IPS-20b (cell line): Measurements from ENCODE around the gene MYOM1.

Experiments
- H3K27ac ChIP-seq: one replicate; pipeline ENCODE4 v1.5.1; 2013; ENCODE audit warnings: low read length
- H3K27me3 ChIP-seq: 2 replicates; pipeline ENCODE4 v1.6.1; 2013; ENCODE audit warnings: mild to moderate bottlenecking, low read length, inconsistent platforms; ENCODE audit not compliant: insufficient read depth
- H3K36me3 ChIP-seq: 2 replicates; pipeline ENCODE4 v1.6.1; 2013; ENCODE audit warnings: low read depth, mild to moderate bottlenecking, inconsistent platforms, low read length, moderate library complexity; ENCODE audit not compliant: insufficient read depth
- H3K4me1 ChIP-seq: 2 replicates; pipeline ENCODE4 v1.6.1; 2013; ENCODE audit warnings: mild to moderate bottlenecking, control low read depth, inconsistent platforms, low read length, moderate library complexity; ENCODE audit not compliant: insufficient read depth
- H3K4me3 ChIP-seq: 2 replicates; pipeline ENCODE4 v1.5.1; 2013; ENCODE audit warnings: mild to moderate bottlenecking, low read length, inconsistent platforms
- H3K9ac ChIP-seq: 2 replicates; pipeline ENCODE4 v1.6.1; 2013; ENCODE audit warnings: low read depth, mild to moderate bottlenecking, inconsistent platforms, low read length, moderate library complexity
- H3K9me3 ChIP-seq: 2 replicates; pipeline ENCODE4 v1.6.1; 2013; ENCODE audit warnings: mild to moderate bottlenecking, low read depth, low read length, inconsistent platforms; ENCODE audit not compliant: insufficient read depth

The MYOM1 gene

DNA sequence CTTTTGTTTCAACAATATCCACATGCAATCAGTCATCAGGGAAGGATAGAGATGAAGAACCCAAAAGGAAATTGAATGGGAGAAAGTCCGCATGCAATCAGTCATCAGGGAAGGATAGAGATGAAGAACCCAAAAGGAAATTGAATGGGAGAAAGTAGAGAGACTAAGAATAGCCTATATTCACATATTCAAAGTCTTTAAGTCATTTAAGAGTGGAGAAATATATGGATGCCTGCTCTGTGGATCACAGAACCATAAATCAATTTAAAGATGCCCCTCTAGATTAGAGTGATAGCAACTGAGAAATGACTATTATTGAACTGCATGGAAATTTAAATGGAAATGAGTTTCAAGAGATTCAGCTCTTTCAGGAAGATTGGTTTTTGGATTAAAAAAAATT lies 116.8 kb downstream of the MYOM1 start:
- no peak overlapping the region for H3K27ac ChIP-seq
- no peaks in the 10 kb centered on the region for H3K9me3 ChIP-seq
- no peaks in the 10 kb centered on the region for H3K36me3 ChIP-seq
- no peaks in the 10 kb centered on the region for H3K27me3 ChIP-seq
- H3K4me3 ChIP-seq: no peak overlapping the region
- H3K9ac ChIP-seq: no peak overlapping the region
- no peaks in the 10 kb centered on the region for H3K4me1 ChIP-seq

DNA sequence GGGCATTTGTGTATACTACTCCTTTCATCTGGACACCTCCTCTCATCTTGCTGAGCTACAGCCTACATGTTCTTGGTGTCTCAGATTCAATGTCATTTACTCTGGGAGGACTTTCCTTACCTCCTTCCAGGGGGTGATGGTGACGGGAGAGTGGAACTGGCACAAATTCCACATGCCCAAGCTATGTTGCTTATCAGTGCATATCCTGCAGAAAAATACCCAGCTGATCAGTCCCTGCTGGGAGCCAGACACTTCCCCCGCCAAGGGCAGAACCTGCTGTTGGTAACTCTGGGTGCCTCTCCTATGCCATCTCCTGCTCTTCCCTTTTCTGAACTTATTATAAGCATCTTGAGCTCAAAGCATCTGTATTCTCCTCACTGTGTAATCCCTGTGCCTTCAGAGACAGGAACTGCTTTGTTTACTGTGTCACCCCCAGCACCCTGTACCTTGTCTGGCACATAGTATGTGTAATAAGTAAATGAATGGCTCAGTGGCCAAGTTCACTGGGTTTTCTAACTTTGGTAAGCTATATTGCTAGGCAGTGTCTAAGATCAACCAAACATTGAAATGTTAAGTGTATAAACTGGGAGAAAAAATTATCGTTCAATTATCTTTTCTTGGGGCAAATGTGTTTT lies 119.2 kb downstream of the MYOM1 start:
- H3K4me3 ChIP-seq: no peak overlapping the region
- no peak overlapping the region for H3K27ac ChIP-seq
- H3K9ac ChIP-seq: no peak overlapping the region
- no peaks in the 10 kb centered on the region for H3K4me1 ChIP-seq
- no peaks in the 10 kb centered on the region for H3K9me3 ChIP-seq
- H3K36me3 ChIP-seq: no peaks in the 10 kb centered on the region
- no peaks in the 10 kb centered on the region for H3K27me3 ChIP-seq

DNA sequence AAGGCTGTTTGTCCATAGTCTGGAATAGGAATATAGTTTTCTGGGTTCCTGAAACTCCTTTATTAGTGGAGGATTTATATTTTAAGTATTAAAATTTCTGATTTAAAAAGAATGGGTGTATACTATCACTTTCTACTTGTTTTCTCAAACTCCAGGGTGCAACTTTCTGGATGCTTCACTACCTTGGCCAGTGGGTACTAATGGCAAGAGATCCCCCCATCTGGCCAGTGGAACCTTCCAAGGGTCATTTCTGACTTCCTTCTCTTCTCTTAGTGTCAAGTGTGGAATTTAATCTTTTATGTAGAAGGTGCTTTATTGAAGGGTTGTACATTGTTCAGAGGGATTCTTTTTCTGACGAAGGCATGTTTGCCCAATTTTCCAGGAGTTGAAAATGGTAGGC lies 120.4 kb downstream of the MYOM1 start:
- no peak overlapping the region for H3K4me3 ChIP-seq
- H3K27me3 ChIP-seq: no peaks in the 10 kb centered on the region
- no peak overlapping the region for H3K27ac ChIP-seq
- H3K9me3 ChIP-seq: no peaks in the 10 kb centered on the region
- no peaks in the 10 kb centered on the region for H3K4me1 ChIP-seq
- no peaks in the 10 kb centered on the region for H3K36me3 ChIP-seq
- H3K9ac ChIP-seq: no peak overlapping the region

DNA sequence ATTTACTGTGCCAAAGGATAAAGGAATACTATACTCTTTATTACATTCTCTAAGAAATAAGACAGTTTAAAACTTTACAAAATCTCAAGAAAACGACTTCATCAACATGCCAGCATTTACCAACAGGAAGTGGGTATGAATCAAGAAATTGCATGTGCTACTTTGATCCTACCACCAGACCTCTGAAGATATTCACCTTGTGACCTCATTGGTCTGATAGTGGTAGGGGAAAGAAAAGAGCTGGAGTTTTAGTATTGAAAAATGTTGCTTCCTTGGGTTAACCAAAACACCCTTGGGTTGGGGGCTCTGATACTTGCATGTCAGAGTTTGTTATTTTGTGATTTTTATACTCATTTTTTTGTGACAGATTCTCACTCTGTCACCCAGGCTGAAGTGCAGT lies 122.7 kb downstream of the MYOM1 start:
- no peaks in the 10 kb centered on the region for H3K36me3 ChIP-seq
- no peak overlapping the region for H3K4me3 ChIP-seq
- H3K9ac ChIP-seq: no peak overlapping the region
- H3K27me3 ChIP-seq: no peaks in the 10 kb centered on the region
- no peaks in the 10 kb centered on the region for H3K9me3 ChIP-seq
- H3K4me1 ChIP-seq: no peaks in the 10 kb centered on the region
- H3K27ac ChIP-seq: no peak overlapping the region

DNA sequence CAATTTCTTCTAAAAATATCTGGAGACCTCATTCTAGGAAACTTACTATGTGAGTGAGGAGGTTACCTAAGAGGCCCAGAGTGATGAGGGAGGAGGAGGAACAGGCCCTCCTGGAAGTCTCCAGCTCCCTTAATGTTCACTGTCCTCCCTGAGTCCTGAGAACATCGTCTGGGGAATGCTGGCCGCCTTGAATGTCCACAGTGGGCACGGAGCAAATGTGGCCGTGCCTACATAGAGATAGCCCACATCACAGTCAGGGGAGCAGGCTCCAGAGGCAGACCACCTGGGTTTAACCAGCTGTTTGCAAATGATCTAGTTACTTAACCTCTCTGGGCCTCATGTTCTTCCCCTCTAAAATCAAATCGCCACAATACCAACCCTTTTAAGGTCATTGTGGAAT lies 123.8 kb downstream of the MYOM1 start:
- Histone ChIP-seq H3K4me3 (no peak overlapping the region), H3K36me3 (no peaks in the 10 kb centered on the region), H3K9me3 (no peaks in the 10 kb centered on the region), H3K27me3 (no peaks in the 10 kb centered on the region), H3K27ac (no peak overlapping the region), H3K9ac (no peak overlapping the region), H3K4me1 (no peaks in the 10 kb centered on the region)

DNA sequence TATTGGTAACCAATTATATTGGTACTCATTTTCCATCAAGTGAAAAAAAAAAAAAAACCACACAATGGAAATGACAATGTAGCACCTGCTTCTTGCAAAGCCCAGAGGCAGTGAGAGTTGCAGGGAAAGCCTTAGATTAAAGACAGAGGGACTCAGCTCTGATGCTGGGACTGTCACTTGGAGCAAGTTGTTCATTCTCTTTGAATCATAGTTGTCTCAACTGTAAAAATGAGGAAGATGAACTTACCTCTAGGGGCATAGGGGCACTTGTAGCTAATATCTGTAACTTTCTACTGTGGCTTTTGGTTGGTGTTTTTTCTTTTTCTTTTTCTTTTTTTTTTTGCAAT lies 125.5 kb downstream of the MYOM1 start:
- Histone ChIP-seq H3K27me3 (no peaks in the 10 kb centered on the region), H3K4me1 (no peaks in the 10 kb centered on the region), H3K27ac (no peak overlapping the region), H3K36me3 (no peaks in the 10 kb centered on the region), H3K4me3 (no peak overlapping the region), H3K9ac (no peak overlapping the region), H3K9me3 (no peaks in the 10 kb centered on the region)

DNA sequence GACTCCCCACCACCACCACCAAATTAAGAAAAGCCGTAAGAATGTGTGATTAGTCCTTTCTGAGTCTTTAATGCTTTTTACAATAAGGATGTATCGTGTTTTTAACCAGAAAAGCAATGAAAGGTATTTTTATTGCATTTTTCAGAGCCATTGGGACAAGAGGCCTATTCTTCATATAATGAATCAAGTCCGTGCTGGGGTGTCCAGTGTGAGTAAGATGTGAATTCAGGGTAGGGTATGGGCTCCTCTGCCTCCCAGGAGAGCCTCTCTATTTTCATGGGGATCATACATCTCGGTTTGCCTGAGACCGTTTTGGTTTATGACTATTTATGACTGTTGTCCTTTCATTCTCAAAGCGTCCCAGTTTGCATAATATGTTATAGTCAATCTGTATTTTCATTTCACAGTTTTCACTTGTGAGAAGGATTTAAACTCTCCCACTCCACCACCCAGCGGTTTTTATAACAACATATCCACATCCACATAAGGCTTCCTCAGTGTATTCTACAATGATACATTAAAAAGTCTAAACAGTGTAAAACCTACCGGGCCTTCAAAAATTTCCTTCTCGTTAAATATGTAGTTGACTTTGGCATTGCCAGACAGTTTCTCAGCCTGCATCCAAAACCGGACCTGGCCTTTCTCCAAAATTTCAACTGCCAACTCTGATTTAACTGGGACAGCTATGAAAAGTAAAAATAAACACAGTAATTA lies 126.0 kb downstream of the MYOM1 start:
- no peak overlapping the region for H3K9ac ChIP-seq
- no peak overlapping the region for H3K27ac ChIP-seq
- no peaks in the 10 kb centered on the region for H3K4me1 ChIP-seq
- no peaks in the 10 kb centered on the region for H3K36me3 ChIP-seq
- H3K27me3 ChIP-seq: no peaks in the 10 kb centered on the region
- H3K9me3 ChIP-seq: no peaks in the 10 kb centered on the region
- H3K4me3 ChIP-seq: no peak overlapping the region

DNA sequence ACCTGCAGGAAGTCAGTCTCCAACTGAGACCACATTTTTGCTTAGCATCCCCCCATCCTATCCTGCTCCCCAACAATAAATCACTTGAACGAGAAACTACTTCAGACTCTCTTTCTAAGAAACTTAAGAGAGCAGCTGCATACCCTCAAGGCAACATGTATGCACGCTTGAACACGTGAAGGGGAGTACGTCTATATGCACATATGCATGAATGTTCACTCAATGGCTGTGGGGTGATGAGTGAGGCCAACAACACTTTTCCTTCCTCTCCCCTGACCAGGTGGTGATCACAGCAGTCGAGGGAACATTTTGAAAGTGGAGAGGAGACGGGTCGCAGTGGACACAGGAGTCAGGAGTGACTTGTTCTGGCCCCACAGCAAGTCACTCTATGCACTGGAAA lies 127.0 kb downstream of the MYOM1 start:
- H3K27ac ChIP-seq: no peak overlapping the region
- H3K9ac ChIP-seq: no peak overlapping the region
- no peaks in the 10 kb centered on the region for H3K27me3 ChIP-seq
- H3K4me1 ChIP-seq: peaks cover 5% of the 10 kb centered on the region; the same call in 1 of the 2 replicates
- no peak overlapping the region for H3K4me3 ChIP-seq
- no peaks in the 10 kb centered on the region for H3K36me3 ChIP-seq
- H3K9me3 ChIP-seq: no peaks in the 10 kb centered on the region

DNA sequence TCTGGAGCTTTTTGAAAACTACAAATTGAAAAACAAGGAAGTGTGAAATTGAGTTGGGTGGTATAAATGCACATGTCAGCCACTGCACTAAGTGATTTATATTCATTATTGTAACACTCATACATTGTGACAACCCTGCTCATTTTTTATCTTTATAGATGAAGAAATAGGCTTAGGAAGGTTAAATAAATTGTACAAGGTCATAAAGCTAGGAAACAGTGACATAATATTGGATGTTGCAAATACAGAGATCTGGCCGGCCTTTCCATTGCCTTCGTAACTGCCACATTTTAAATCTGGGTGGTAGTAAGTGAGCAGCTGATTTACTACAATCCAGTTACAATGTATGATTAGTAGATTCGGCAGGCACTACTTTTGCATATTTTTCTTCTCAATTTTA lies 130.2 kb downstream of the MYOM1 start:
- peaks cover 5% of the 10 kb centered on the region; the same call in 1 of the 2 replicates for H3K4me1 ChIP-seq
- H3K4me3 ChIP-seq: no peak overlapping the region
- H3K9ac ChIP-seq: no peak overlapping the region
- no peak overlapping the region for H3K27ac ChIP-seq
- H3K9me3 ChIP-seq: no peaks in the 10 kb centered on the region
- no peaks in the 10 kb centered on the region for H3K27me3 ChIP-seq
- no peaks in the 10 kb centered on the region for H3K36me3 ChIP-seq

DNA sequence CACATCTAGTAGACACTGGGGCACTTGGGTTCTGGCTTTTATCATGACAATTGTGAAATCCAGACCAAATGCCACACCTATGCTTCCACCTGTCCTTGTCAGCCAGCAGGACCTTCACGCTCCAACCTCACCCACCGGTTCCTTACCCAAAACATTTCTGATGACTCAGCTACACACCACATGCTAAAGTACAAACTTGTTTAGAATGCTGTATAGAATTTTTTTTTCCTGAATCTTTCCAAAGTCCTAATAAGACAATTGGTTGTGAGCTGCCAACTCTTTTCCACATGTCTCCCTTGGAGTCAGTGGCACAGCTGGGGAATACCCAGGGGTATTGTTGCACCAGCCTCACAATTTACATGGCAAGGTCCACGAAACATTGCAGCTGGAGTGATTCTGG lies 131.3 kb downstream of the MYOM1 start:
- Histone ChIP-seq H3K4me1 (peaks cover 9% of the 10 kb centered on the region), H3K4me3 (no peak overlapping the region), H3K9ac (no peak overlapping the region), H3K27me3 (no peaks in the 10 kb centered on the region), H3K9me3 (no peaks in the 10 kb centered on the region), H3K36me3 (no peaks in the 10 kb centered on the region), H3K27ac (no peak overlapping the region)

DNA sequence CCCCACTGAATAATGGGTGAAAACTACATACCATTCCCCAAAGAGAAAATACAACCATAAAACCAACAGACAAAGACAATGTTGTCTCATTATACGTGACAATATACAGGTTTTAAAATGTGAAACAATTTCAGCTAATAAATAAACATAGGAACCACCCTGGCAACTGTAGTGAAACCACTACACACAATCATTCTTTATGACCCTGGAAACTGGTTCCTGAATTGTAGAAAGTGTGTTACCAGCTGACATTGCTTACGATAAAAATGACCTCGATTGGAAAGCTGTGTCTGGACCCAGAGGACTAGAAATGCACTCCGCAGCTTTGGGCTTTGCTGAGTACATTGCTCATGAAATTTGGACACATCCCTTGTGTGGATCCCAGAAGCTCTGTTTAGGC lies 132.9 kb downstream of the MYOM1 start:
- H3K27ac ChIP-seq: no peak overlapping the region
- H3K9me3 ChIP-seq: no peaks in the 10 kb centered on the region
- no peaks in the 10 kb centered on the region for H3K36me3 ChIP-seq
- H3K4me3 ChIP-seq: no peak overlapping the region
- H3K9ac ChIP-seq: no peak overlapping the region
- H3K4me1 ChIP-seq: peaks cover 9% of the 10 kb centered on the region
- H3K27me3 ChIP-seq: no peaks in the 10 kb centered on the region

DNA sequence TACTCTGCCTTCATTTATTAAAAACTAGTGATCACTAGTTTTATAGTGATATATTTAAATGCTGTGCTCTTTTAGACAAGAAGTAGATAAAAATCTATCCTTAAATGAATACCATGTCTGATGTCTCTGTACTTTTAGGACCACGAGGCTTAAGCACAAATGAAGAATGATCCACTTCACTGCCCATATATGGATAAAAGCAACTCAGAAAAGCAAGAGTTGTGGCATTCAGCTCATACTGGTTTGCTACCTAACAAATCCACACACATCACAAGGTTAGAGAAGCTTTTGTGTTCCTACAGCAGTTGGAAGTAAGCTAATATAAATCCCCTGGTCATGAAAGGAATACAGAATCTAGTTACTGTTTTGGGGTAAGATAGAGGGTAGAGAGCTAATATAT lies 134.2 kb downstream of the MYOM1 start:
- H3K27ac ChIP-seq: no peak overlapping the region
- H3K9ac ChIP-seq: no peak overlapping the region
- peaks cover 9% of the 10 kb centered on the region for H3K4me1 ChIP-seq
- H3K9me3 ChIP-seq: no peaks in the 10 kb centered on the region
- H3K27me3 ChIP-seq: no peaks in the 10 kb centered on the region
- H3K4me3 ChIP-seq: no peak overlapping the region
- H3K36me3 ChIP-seq: no peaks in the 10 kb centered on the region
